ENCODE measurements around the gene CTRB2. TPM values are rescaled to one million over a fixed set of nuclear protein-coding genes. Genes with fewer than 3 reads are reported as not detected.

The CTRB2 gene
- total and polyA plus RNA-seq, 2 of the 8 experiments (the other 6 are each of a cell fraction or from before 2014, with no cell fraction given), result not detected

GRCh38 chr16:75179208-75179607 is 27.8 kb downstream of the CTRB2 start:
- WGBS, 2 experiments (ENCODE audit: extremely low coverage in 1 of 2, insufficient coverage in 1 of 2, insufficient read length in 1 of 2, insufficient replicate concordance in 2 of 2, low coverage in 1 of 2, low lambda C conversion rate in 2 of 2, missing lambda C conversion rate in 1 of 2), result 95% methylated on average over 6 of the region's 6 CpGs; no CpG with 5 or more reads in 1 of the 2 experiments
- H3K4me3 ChIP-seq (ENCODE audit: extremely low read depth in 1 of 4, insufficient read depth in 2 of 4, low read depth in 3 of 4, low read length in 4 of 4), result no peak overlapping the region
- H3K4me2 ChIP-seq (ENCODE audit: insufficient read depth in 1 of 2, low read depth in 2 of 2, low read length in 2 of 2), result no peak overlapping the region
- H4K5ac ChIP-seq (ENCODE audit: insufficient read length, low read depth, low read length), result no peak overlapping the region
- peaks cover 10 to 12% of the 10 kb centered on the region in 2 experiments for H3K9me3 ChIP-seq (ENCODE audit: insufficient read depth in 2 of 2, low read depth in 1 of 2, low read length in 1 of 2)
- no peak overlapping the region for H2BK120ac ChIP-seq (replicated peaks; ENCODE audit: low read depth, low read length)
- no peaks in the 10 kb centered on the region for H3K79me1 ChIP-seq (ENCODE audit: low read depth, low read length)
- no peak overlapping the region for H4K8ac ChIP-seq (ENCODE audit: extremely low read depth, insufficient read depth, low read length)
- H2AK5ac ChIP-seq (ENCODE audit: low read depth, low read length), result no peak overlapping the region
- H3K23me2 ChIP-seq (ENCODE audit: low read depth, low read length), result no peaks in the 10 kb centered on the region
- no peaks in the 10 kb centered on the region for H3K27me3 ChIP-seq (replicated peaks in 1 of 4; ENCODE audit: control insufficient read depth in 3 of 4, extremely low read depth in 1 of 4, insufficient read depth in 3 of 4, low read length in 3 of 4)
- no peak overlapping the region for H3K23ac ChIP-seq (ENCODE audit: insufficient read length)
- H3K4me1 ChIP-seq (replicated peaks in 1 of 4; ENCODE audit: control insufficient read depth in 3 of 4, insufficient read depth in 4 of 4, low read length in 3 of 4), result no peaks in the 10 kb centered on the region
- CTCF ChIA-PET (ENCODE audit: partially characterized antibody), result no interaction called here
- H3K27ac ChIP-seq (ENCODE audit: low read depth, low read length), result no peak overlapping the region
- FAIRE-seq (no peak), DNase-seq (ENCODE audit: low read depth in 1 of 2, low spot score in 2 of 2) (no peak)
- H3K36me3 ChIP-seq (ENCODE audit: control insufficient read depth in 2 of 4, insufficient read depth in 4 of 4, low read length in 3 of 4), result no peaks in the 10 kb centered on the region; a peak in 1 of 8 replicates
- no peaks in the 10 kb centered on the region for H4K20me1 ChIP-seq (replicated peaks in 1 of 2; ENCODE audit: control insufficient read depth in 1 of 2, insufficient read depth in 2 of 2, low read length in 2 of 2)
- H3K79me2 ChIP-seq (ENCODE audit: control insufficient read depth in 1 of 2, insufficient read depth in 2 of 2, low read length in 2 of 2), result no peaks in the 10 kb centered on the region
- no peak overlapping the region for H2BK12ac ChIP-seq (ENCODE audit: low read depth, low read length)
- H3K4ac ChIP-seq (replicated peaks; ENCODE audit: insufficient read length, low read depth, low read length), result no peak overlapping the region
- no peak overlapping the region for H3K18ac ChIP-seq (ENCODE audit: extremely low read depth, low read length)
- H2BK20ac ChIP-seq (ENCODE audit: low read length), result no peak overlapping the region
- no peak overlapping the region for H3K9ac ChIP-seq (replicated peaks in 1 of 4; ENCODE audit: extremely low read depth in 1 of 4, low read depth in 3 of 4, low read length in 3 of 4)
- POLR2A ChIA-PET (ENCODE audit: partially characterized antibody), result no interaction called here
- H3K14ac ChIP-seq (ENCODE audit: insufficient read length), result no peak overlapping the region
- no peak overlapping the region for H2BK5ac ChIP-seq (ENCODE audit: low read depth, low read length)
- TF ChIP-seq HDAC6 (IDR thresholded peaks at IDR 0.05; ENCODE audit: low read depth, low read length) (no peak), HDAC2 (IDR thresholded peaks at IDR 0.05; ENCODE audit: borderline replicate concordance in 1 of 2, low read depth in 2 of 2, low read length in 2 of 2) (no peak), BRCA1 (IDR thresholded peaks at IDR 0.05; ENCODE audit: low read depth, low read length) (no peak), KDM1A (IDR thresholded peaks at IDR 0.05; ENCODE audit: borderline replicate concordance, low read length) (no peak), MAFK (IDR thresholded peaks at IDR 0.05; ENCODE audit: low read depth, low read length) (no peak), SIN3A (conservative IDR thresholded peaks at IDR 0.05 in 1 of 2, IDR thresholded peaks at IDR 0.05 in 1 of 2; ENCODE audit: low read depth in 1 of 2, low read length in 2 of 2) (no peak), FOSL1 (IDR thresholded peaks at IDR 0.05; ENCODE audit: insufficient read depth, low read depth, low read length) (no peak), SIX5 (IDR thresholded peaks at IDR 0.05; ENCODE audit: low read depth, low read length) (no peak), CBX5 (IDR thresholded peaks at IDR 0.05; ENCODE audit: low read depth, low read length) (no peak), TAF1 (IDR thresholded peaks at IDR 0.05; ENCODE audit: low read depth, low read length) (no peak)
- H2AFZ ChIP-seq (ENCODE audit: low read length), result no peak overlapping the region
- no peak overlapping the region for H4K91ac ChIP-seq (replicated peaks; ENCODE audit: insufficient read length, low read length)
- H3K56ac ChIP-seq (replicated peaks; ENCODE audit: insufficient read length, low read depth, low read length), result no peak overlapping the region
- H2BK15ac ChIP-seq (ENCODE audit: low read length), result no peak overlapping the region
